Heart left ventricle (tissue), 16 donors: ENCODE data around the gene ENTR1. TPM values are rescaled to one million over a fixed set of nuclear protein-coding genes. Genes with fewer than 3 reads are reported as not detected.

Experiments used
- ATAC-seq, 4 donors: fragments of 200-7000 bp; cut with Tn5 transposase; one replicate each; pipeline ENCODE4 v1.9.1; 2020 to 2022; ENCODE audit warnings: moderate library complexity in 4 of 4, mild to moderate bottlenecking in 3 of 4, moderate number of reproducible peaks in 1 of 4
- DNase-seq, 5 donors: peaks; one replicate each; pipeline ENCODE4 v3.0.0-alpha.2; 2020
- H3K27ac ChIP-seq, 12 donors: fragments of 200-600 bp; sonication (generic) in 4 of 12; one replicate each; pipeline versions ENCODE4 v1.5.0 to v1.8.0; 2016 to 2022; ENCODE audit warnings: mild to moderate bottlenecking in 2 of 12
- H3K27me3 ChIP-seq, 9 donors: fragments of 200-600 bp; sonication (generic) in 2 of 9; one replicate each; pipeline versions ENCODE4 v1.5.1 to v1.8.0; 2016 to 2022; ENCODE audit warnings: mild to moderate bottlenecking in 3 of 9
- H3K36me3 ChIP-seq, 9 donors: fragments of 200-600 bp; sonication (generic) in 2 of 9; one replicate each; pipeline versions ENCODE4 v1.5.0 to v1.8.0; 2018 to 2022; ENCODE audit warnings: mild to moderate bottlenecking in 2 of 9
- H3K4me1 ChIP-seq, 12 donors: fragments of 200-600 bp; sonication (generic) in 4 of 12; one replicate each; pipeline versions ENCODE4 v1.5.0 to v1.8.0; 2016 to 2022; ENCODE audit warnings: mild to moderate bottlenecking in 3 of 12
- H3K4me3 ChIP-seq, 12 donors: fragments of 200-600 bp; sonication (generic) in 4 of 12; one replicate each; pipeline versions ENCODE4 v1.5.0 to v1.8.0; 2017 to 2022; ENCODE audit warnings: mild to moderate bottlenecking in 9 of 12, moderate library complexity in 4 of 12
- H3K9me3 ChIP-seq, 12 donors: fragments of 200-600 bp; sonication (generic) in 4 of 12; one replicate each; pipeline versions ENCODE4 v1.5.0 to v1.8.0; 2016 to 2022; ENCODE audit warnings: mild to moderate bottlenecking in 1 of 12
- POLR2A ChIP-seq, 2 donors: fragments of 450-650 bp; IDR thresholded peaks; one replicate each; pipeline ENCODE4 v1.6.1; 2017; ENCODE audit warnings: antibody characterized with exemption in 2 of 2, mild to moderate bottlenecking in 2 of 2, moderate library complexity in 2 of 2
- WGBS, 4 donors: extraction: QIAGEN DNeasy Blood & Tissue Kit in 2 of 4; methylation state at CpG; one replicate each; pipeline versions ENCODE4 v1.1.5 to v1.1.7; 2013 to 2018; 5-methylcytosine and 5-hydroxymethylcytosine counted together
- intact Hi-C, 10 donors: fragments of 100-400 bp; cut with DNase I; formaldehyde crosslinking; loops; one replicate each; pipeline versions ENCODE4 v1.11.1 to v1.14.2; 2022
- polyA plus RNA-seq, 2 donors: library from polyadenylated mRNA; stranded (reverse); fragments of 200-250 nt; gene quantifications; one replicate each; pipeline ENCODE4 v1.2.3, GENCODE V29; 2013
- total RNA-seq, 9 donors: library from RNA; depleted of rRNA in 2 of 9; stranded (reverse); fragments of >200 nt in 2 of 9; fragmentation: NEBNext Ultra II Directional in 3 of 9; extraction: Animal tissue kit (Norgen Biotek cat#: 25700) in 3 of 9; gene quantifications; one replicate each; pipeline versions ENCODE4 v1.1.0 to v1.2.4, GENCODE V29; 2016 to 2023
- TF ChIP-seq, protein P1 (sequence below), 12 donors: fragments of 200-600 bp; sonication (generic) in 4 of 12; IDR thresholded peaks; one replicate each; pipeline versions ENCODE4 v1.5.0 to v1.8.0; 2018 to 2022; ENCODE audit warnings: antibody characterized with exemption in 12 of 12, mild to moderate bottlenecking in 5 of 12
- donor health status: ischemic (EF 13 %, LVEDD 7.1; RV severe dilation, severe dysfunction).
- donor health status: healthy with polysubstance abuse.
- donor health status: DM: no; HTN: yes; CAD: no.
- donor health status: DM: no; HTN: no; CAD: no.
- donor health status: ischemic (EF 25% LVEDD 6.9; RV normal size, moderate dysfunction).
- donor health status: ischemic (EF 25% LVEDD 5.7; RV mildly dilated, moderate dysfunction).
- donor health status: healthy.
- donor health status: DM: yes; HTN: yes; CAD: no.
- donor health status: ischemic (EF 35%, LVEDD 5.7; RV mildly dilated, moderate dysfunction).
- donor health status: nonischemic (EF 11% LVEDD 7.7; RV severe dilation, severe dysfunction).
- donor health status: DM: yes; HTN: yes; CAD: no.
- donor health status: PGD.
- donor health status: ischemic (EF 29% LVEDD 5.4; RV normal size, mild dysfunction).
- donor health status: nonischemic (EF 23%, LVEDD 6.1; RV moderate dilation, normal function).

Gene ENTR1
- total and polyA plus RNA-seq, 11 donors, result 11.8 to 27.7 (median 18.4) TPM

DNA sequence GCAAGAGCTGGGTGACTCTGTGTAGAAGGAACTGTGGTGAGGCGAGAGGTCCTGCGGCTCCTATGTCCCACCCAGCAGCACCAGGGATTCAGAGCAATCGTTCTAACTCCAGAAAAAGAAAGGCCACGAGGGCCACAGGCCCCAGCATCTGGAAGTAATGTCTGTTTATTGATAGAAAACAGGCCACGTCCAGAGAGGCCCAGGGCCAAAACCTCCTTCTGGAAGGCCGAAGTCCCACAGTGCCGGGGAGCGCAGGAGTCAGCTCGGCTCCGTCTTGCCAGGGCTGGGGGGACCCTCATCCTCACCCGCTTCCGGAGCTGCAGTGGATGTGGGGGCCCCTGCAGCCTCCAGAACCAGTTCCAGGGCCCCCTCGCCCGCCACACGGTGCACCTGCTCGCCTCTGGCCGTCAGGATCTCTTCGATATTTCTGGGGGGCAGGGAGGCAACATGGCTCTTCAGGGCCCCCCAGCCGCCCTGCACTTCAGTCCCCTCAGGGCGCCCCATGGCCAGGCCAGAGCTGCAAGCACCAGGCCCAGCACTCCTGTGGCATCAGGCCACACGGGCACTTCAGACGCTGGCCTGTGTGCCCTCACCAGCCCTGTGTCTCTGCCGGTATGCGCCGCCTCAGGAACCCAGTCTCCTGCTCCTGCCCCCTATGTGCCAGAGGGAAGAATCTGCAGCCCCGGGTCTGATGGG, 48.5 kb downstream of the ENTR1 start:
- peaks cover 0 to 13% (median 2%) of the 10 kb centered on the region in 9 donors for H3K36me3 ChIP-seq
- no peak for TF ChIP-seq POLR2A (IDR thresholded peaks at IDR 0.05)
- TF ChIP-seq, protein P1, sequence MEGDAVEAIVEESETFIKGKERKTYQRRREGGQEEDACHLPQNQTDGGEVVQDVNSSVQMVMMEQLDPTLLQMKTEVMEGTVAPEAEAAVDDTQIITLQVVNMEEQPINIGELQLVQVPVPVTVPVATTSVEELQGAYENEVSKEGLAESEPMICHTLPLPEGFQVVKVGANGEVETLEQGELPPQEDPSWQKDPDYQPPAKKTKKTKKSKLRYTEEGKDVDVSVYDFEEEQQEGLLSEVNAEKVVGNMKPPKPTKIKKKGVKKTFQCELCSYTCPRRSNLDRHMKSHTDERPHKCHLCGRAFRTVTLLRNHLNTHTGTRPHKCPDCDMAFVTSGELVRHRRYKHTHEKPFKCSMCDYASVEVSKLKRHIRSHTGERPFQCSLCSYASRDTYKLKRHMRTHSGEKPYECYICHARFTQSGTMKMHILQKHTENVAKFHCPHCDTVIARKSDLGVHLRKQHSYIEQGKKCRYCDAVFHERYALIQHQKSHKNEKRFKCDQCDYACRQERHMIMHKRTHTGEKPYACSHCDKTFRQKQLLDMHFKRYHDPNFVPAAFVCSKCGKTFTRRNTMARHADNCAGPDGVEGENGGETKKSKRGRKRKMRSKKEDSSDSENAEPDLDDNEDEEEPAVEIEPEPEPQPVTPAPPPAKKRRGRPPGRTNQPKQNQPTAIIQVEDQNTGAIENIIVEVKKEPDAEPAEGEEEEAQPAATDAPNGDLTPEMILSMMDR (IDR thresholded peaks at IDR 0.05), result peak in 1 of 12 donors; percentile 22
- H3K4me3 ChIP-seq, result peak overlapping the region in 1 of 12 donors; percentile 96
- H3K27me3 ChIP-seq, result no peaks in the 10 kb centered on the region
- no peaks in the 10 kb centered on the region for H3K9me3 ChIP-seq
- intact Hi-C loops, result loop anchor here in 3 of 10 donors (2.0 kb wide), 2 partner anchors 17 to 19 kb away; no protein-coding TSS in a partner anchor
- ATAC-seq (peak; percentile 4 to 34 (median 16)), DNase-seq (peak in 2 of 5 donors; percentile 61 to 63)
- WGBS, 4 donors, result 70 to 86% (median 78%) methylated on average over 24 to 26 of the region's 26 CpGs
- H3K27ac ChIP-seq, result peak overlapping the region; percentile 19 to 98 (median 92)
- H3K4me1 ChIP-seq, result peaks cover 3 to 35% (median 22%) of the 10 kb centered on the region in 12 donors

DNA sequence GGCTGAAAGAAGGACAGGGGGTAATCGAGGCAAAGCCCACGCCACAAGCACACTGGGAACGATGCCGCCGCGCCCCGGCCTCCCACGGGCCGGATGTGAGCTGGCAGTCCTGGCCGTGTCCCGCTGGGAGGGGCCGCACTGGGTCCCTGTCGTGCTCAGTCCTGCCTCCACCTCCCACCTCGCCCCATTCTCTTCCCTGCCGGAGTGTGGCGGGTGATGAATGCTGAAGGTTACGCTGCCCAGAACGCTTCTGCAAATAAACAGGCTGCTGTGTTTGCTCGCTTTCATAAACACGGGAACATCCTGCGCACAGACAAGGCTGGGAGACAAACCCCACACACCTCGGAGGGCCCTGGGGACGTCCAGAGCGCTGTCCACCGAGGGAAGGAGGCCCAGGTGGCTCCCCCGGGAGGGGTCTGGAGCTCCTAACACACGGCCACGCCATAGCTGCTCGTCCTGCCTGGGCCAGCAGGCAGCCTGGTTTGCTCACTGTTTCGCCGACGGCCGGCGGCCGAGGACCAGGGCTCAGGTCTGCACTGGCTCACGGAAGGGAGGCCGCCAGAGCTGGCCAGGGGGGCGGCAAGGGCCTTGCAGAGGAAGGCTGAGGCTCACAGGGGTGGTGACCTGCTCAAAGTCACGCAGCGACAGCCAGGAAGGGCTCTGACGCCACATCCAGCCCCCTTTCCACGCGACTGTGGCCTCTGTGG, 49.2 kb downstream of the ENTR1 start:
- DNase-seq (no peak), ATAC-seq (no peak)
- H3K27ac ChIP-seq, result peak overlapping the region in 11 of 12 donors; percentile 42 to 98 (median 92)
- H3K9me3 ChIP-seq, result no peaks in the 10 kb centered on the region
- peaks cover 3 to 36% (median 22%) of the 10 kb centered on the region in 12 donors for H3K4me1 ChIP-seq
- intact Hi-C loops, result no loop called here
- H3K4me3 ChIP-seq, result no peak overlapping the region
- peaks cover 0 to 20% (median 8%) of the 10 kb centered on the region in 9 donors for H3K36me3 ChIP-seq
- H3K27me3 ChIP-seq, result no peaks in the 10 kb centered on the region
- 76 to 88% (median 80%) methylated on average over 38 to 43 of the region's 43 CpGs for WGBS, 4 donors
- TF ChIP-seq, protein P1 (IDR thresholded peaks at IDR 0.05), result no peak
- no peak for TF ChIP-seq POLR2A (IDR thresholded peaks at IDR 0.05)

DNA sequence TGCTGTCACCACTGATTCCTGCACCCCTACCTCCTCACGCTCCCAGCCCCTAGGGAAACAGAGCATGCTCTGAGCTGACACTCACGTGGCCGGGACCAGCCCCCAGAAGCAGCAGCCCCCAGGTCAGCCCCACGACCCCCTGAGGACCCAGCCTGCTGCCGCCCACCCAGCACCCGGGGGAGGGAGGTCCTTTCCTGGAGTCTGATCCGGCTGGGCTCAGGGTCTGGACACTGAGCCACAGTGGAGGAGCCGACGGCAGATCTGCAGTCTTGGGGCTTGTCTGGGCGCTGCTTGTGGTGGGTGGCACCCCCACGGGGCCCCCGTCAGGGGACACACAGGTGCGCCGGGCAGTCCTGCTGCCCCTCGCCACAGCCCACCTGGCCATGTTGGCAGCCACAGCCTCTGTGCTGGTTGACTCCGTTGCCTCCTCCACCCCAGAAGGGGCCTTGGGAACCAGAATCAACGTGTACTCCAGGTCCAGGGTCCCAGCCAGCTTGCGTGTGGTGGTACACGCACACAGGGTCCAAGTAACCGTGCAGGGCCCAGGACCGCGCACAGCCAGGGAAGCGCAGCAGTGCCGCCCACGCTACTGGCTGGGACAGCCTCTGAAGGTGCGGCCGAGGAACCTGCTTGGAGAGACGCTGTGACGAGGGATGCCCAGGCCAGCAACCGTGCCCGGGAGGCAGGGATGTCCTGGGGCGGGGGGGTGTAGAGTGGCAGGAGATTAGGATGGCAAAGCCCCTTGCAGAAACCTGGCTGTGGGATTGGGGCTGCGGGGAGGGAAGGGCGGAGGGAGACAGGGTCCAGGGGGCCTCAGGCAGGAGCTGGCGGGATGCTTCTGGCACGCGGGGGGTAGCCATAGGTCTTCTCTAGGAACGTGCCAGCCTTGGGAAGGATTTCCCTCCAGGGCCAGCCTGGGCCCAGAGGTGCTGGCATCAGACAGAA, 50.4 kb downstream of the ENTR1 start:
- TF ChIP-seq POLR2A (IDR thresholded peaks at IDR 0.05), result no peak
- TF ChIP-seq, protein P1 (IDR thresholded peaks at IDR 0.05), result no peak
- intact Hi-C loops, result no loop called here
- WGBS, 4 donors, result 77 to 81% (median 79%) methylated on average over 31 to 38 of the region's 38 CpGs
- Histone ChIP-seq H3K9me3 (no peaks in the 10 kb centered on the region), H3K4me1 (peaks cover 3 to 45% (median 26%) of the 10 kb centered on the region in 12 donors), H3K27me3 (no peaks in the 10 kb centered on the region), H3K4me3 (no peak overlapping the region), H3K36me3 (peaks cover 0 to 25% (median 11%) of the 10 kb centered on the region in 9 donors), H3K27ac (peak overlapping the region in 1 of 12 donors; percentile 77)
- DNase-seq, result no peak
- no peak for ATAC-seq
